Loucy (cell line): ENCODE measurements around the gene RPUSD1.

Source experiments
- EZH2phosphoT487 ChIP-seq: fragments of 200-600 bp; IDR thresholded peaks from 2 replicates; pipeline ENCODE4 v1.6.1; 2018; ENCODE audit warnings: antibody characterized with exemption, mild to moderate bottlenecking, moderate library complexity, borderline replicate concordance
- TF ChIP-seq, protein P1 (sequence below): fragments of 200-600 bp; sonication (generic); conservative IDR thresholded peaks from 2 replicates; pipeline ENCODE4 v1.5.1; 2014; ENCODE audit warnings: mild to moderate bottlenecking, antibody characterized with exemption, low read length

DNA sequence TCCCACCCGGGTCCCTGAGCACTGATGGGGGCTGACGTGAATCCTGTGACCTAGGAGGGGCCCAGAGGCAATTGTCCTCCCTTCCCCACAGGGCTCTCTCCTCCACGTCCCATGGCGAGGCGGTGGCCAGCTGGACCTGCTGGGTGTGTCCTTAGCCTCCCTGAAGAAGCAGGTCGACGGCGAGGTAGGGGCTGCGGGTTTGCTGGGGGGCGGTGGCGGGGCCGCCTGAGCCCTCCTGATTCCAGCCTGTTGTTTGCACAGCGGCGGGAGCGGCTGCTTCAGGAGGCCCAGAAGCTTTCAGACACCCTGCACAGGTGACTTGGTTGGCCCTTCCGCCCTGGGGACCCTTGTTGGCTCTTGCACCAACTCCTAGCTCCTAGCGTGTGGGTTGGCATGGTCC lies 1.9 kb upstream of the RPUSD1 start:
- TF ChIP-seq, protein P1, sequence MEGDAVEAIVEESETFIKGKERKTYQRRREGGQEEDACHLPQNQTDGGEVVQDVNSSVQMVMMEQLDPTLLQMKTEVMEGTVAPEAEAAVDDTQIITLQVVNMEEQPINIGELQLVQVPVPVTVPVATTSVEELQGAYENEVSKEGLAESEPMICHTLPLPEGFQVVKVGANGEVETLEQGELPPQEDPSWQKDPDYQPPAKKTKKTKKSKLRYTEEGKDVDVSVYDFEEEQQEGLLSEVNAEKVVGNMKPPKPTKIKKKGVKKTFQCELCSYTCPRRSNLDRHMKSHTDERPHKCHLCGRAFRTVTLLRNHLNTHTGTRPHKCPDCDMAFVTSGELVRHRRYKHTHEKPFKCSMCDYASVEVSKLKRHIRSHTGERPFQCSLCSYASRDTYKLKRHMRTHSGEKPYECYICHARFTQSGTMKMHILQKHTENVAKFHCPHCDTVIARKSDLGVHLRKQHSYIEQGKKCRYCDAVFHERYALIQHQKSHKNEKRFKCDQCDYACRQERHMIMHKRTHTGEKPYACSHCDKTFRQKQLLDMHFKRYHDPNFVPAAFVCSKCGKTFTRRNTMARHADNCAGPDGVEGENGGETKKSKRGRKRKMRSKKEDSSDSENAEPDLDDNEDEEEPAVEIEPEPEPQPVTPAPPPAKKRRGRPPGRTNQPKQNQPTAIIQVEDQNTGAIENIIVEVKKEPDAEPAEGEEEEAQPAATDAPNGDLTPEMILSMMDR = no peak
- no peak for TF ChIP-seq EZH2phosphoT487
